Keratinocyte (primary cell): ENCODE data around the gene YAF2. TPM values are rescaled to one million over a fixed set of nuclear protein-coding genes. Genes with fewer than 3 reads are reported as not detected.

ENCODE experiments used
- DNase-seq: peaks from one replicate; pipeline ENCODE4 v3.0.0-alpha.2; 2011; ENCODE audit warnings: low read depth, missing footprints, low spot score
- FAIRE-seq: peaks from 2 replicates; lab custom pipeline; 2011; peaks lifted over from hg19 to GRCh38; lab: Jason Lieb, UNC
- H2AFZ ChIP-seq: 2 replicates; pipeline ENCODE4 v1.6.0; 2012; ENCODE audit warnings: low read length, control low read depth, inconsistent platforms; ENCODE audit not compliant: control insufficient read depth
- H3K27ac ChIP-seq: 2 replicates; pipeline ENCODE4 v1.5.1; 2011; ENCODE audit warnings: low read length; ENCODE audit not compliant: control insufficient read depth, insufficient read depth
- H3K27me3 ChIP-seq: 3 replicates; pipeline ENCODE4 v1.6.0; 2011; ENCODE audit warnings: low read length; ENCODE audit not compliant: control insufficient read depth, insufficient read depth; ENCODE audit errors: extremely low read depth
- H3K36me3 ChIP-seq, 2 experiments: 2 replicates in 1 of 2; 3 replicates in 1 of 2; pipeline ENCODE4 v1.5.1; 2011; ENCODE audit warnings: low read length in 2 of 2, mild to moderate bottlenecking in 1 of 2; ENCODE audit not compliant: control insufficient read depth in 2 of 2, insufficient read depth in 2 of 2; ENCODE audit errors: extremely low read depth in 1 of 2
- H3K4me1 ChIP-seq: 3 replicates; pipeline ENCODE4 v1.5.1; 2011; ENCODE audit warnings: low read length; ENCODE audit not compliant: control insufficient read depth, insufficient read depth; ENCODE audit errors: extremely low read depth
- H3K4me2 ChIP-seq: 3 replicates; pipeline ENCODE4 v1.6.0; 2011; ENCODE audit warnings: low read depth, low read length; ENCODE audit not compliant: control insufficient read depth, insufficient read depth; ENCODE audit errors: extremely low read depth
- H3K4me3 ChIP-seq, 3 experiments: fragments of 200-600 bp in 1 of 3; sonication (generic) in 1 of 3; 2 replicates in 2 of 3; 3 replicates in 1 of 3; pipeline ENCODE4 v1.5.1; 2011 to 2016; ENCODE audit warnings: low read length in 3 of 3, mild to moderate bottlenecking in 3 of 3, control low read depth in 2 of 3, inconsistent platforms in 1 of 3, low read depth in 1 of 3, mixed read lengths in 1 of 3, mixed run types in 1 of 3, moderate library complexity in 1 of 3; ENCODE audit not compliant: control insufficient read depth in 2 of 3, insufficient read depth in 2 of 3; ENCODE audit errors: extremely low read depth in 1 of 3
- H3K79me2 ChIP-seq: 2 replicates; pipeline ENCODE4 v1.6.0; 2012; ENCODE audit warnings: low read length; ENCODE audit not compliant: control insufficient read depth, insufficient read depth
- H3K9ac ChIP-seq: 3 replicates; pipeline ENCODE4 v1.6.0; 2011; ENCODE audit warnings: low read length; ENCODE audit not compliant: control insufficient read depth, insufficient read depth; ENCODE audit errors: extremely low read depth
- H3K9me1 ChIP-seq: 3 replicates; pipeline ENCODE4 v1.6.0; 2011; ENCODE audit warnings: low read length; ENCODE audit not compliant: control insufficient read depth, insufficient read depth; ENCODE audit errors: extremely low read depth
- H3K9me3 ChIP-seq: 2 replicates; pipeline ENCODE4 v1.5.1; 2012; ENCODE audit warnings: low read depth, low read length; ENCODE audit not compliant: control insufficient read depth
- H4K20me1 ChIP-seq: 3 replicates; pipeline ENCODE4 v1.6.0; 2011; ENCODE audit warnings: low read length; ENCODE audit not compliant: control insufficient read depth, insufficient read depth; ENCODE audit errors: extremely low read depth
- EZH2 ChIP-seq: IDR thresholded peaks from one replicate; pipeline ENCODE4 v1.6.1; 2012; ENCODE audit warnings: inconsistent platforms, mild to moderate bottlenecking, low read length, moderate library complexity
- dilution Hi-C: fragments of 300-500 bp; cut with MboI; formaldehyde crosslinking; loops from one replicate; pipeline ENCODE4 v1.7.0; 2020; ENCODE audit warnings: low sequenced_read_pairs; ENCODE audit not compliant: extremely low pct_ligation_motif_present
- polyA plus RNA-seq, 5 experiments: library from polyadenylated mRNA; depleted of rRNA in 3 of 5; stranded (reverse) in 3 of 5; stranded (forward) in 1 of 5; unstranded in 1 of 5; fragments of >200 nt; gene quantifications; 1 replicate in 1 of 5; 2 replicates in 3 of 5; 3 replicates in 1 of 5; pipeline versions ENCODE4 v1.2.1 to v1.2.3, GENCODE V29; 2011 to 2012; ENCODE audit warnings: missing spikeins in 2 of 5, low read depth in 1 of 5, low replicate concordance in 1 of 5
- TF ChIP-seq, protein P1 (sequence below), 3 experiments: IDR thresholded peaks in 1 of 3; conservative IDR thresholded peaks in 1 of 3; optimal IDR thresholded peaks in 1 of 3; 2 replicates in 2 of 3; 3 replicates in 1 of 3; pipeline versions ENCODE3 to v1.5.1; 2011; ENCODE audit warnings: low read length in 3 of 3, mild to moderate bottlenecking in 3 of 3, moderate library complexity in 2 of 3, control low read depth in 1 of 3, inconsistent platforms in 1 of 3; ENCODE audit not compliant: insufficient read depth in 2 of 3; ENCODE audit errors: extremely low read depth in 1 of 3

Gene YAF2
- polyA plus RNA-seq, 1 donor (not counting 4 experiments of a cell fraction or from before 2014, with no cell fraction given) = 15.3 TPM

DNA sequence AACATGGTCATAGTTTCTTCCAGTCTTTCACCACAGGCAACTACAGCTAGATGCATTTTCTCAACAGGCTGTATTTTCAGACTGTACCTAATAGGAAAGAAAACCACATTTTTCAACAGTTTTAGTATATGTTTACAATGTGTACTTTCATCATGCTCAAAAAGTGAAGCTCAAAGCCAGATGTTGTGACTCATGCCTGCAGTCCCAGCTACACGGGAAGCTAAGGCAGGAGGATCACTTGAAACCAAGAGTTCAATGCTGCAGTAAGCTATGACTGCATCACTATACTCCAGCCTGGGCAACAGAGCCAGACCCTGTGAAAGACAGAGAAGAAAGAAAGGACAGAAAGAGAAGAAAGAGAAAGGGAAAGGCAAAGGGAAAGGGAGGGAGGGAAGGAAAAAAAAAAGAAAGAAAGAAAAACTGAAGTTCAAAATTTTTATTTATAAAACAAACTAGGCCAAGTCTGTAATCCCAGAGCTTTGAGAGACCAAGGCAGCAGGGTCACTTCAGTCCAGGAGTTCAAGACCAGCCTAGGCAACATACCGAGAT is 118.9 kb downstream of the YAF2 start:
- H3K27ac ChIP-seq = no peak overlapping the region
- dilution Hi-C loops = no loop called here
- H3K9me3 ChIP-seq = no peaks in the 10 kb centered on the region
- DNase-seq (no peak), FAIRE-seq (no peak)
- H3K4me3 ChIP-seq = no peak overlapping the region
- no peaks in the 10 kb centered on the region for H3K9me1 ChIP-seq
- H3K36me3 ChIP-seq = peaks cover 0 to 3% of the 10 kb centered on the region in 2 experiments
- no peak overlapping the region for H3K9ac ChIP-seq
- H3K4me1 ChIP-seq = no peaks in the 10 kb centered on the region
- H3K4me2 ChIP-seq = no peak overlapping the region
- H3K27me3 ChIP-seq = no peaks in the 10 kb centered on the region
- peaks cover 27% of the 10 kb centered on the region for H3K79me2 ChIP-seq
- no peak for TF ChIP-seq EZH2
- TF ChIP-seq, protein P1, sequence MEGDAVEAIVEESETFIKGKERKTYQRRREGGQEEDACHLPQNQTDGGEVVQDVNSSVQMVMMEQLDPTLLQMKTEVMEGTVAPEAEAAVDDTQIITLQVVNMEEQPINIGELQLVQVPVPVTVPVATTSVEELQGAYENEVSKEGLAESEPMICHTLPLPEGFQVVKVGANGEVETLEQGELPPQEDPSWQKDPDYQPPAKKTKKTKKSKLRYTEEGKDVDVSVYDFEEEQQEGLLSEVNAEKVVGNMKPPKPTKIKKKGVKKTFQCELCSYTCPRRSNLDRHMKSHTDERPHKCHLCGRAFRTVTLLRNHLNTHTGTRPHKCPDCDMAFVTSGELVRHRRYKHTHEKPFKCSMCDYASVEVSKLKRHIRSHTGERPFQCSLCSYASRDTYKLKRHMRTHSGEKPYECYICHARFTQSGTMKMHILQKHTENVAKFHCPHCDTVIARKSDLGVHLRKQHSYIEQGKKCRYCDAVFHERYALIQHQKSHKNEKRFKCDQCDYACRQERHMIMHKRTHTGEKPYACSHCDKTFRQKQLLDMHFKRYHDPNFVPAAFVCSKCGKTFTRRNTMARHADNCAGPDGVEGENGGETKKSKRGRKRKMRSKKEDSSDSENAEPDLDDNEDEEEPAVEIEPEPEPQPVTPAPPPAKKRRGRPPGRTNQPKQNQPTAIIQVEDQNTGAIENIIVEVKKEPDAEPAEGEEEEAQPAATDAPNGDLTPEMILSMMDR (optimal IDR thresholded peaks at IDR 0.05 in 1 of 3, IDR thresholded peaks at IDR 0.05 in 1 of 3, conservative IDR thresholded peaks at IDR 0.05 in 1 of 3; ENCODE audit: extremely low read depth in 1 of 3, insufficient read depth in 2 of 3, low read length in 3 of 3) = no peak
- H2AFZ ChIP-seq = no peak overlapping the region
- H4K20me1 ChIP-seq = no peaks in the 10 kb centered on the region

DNA sequence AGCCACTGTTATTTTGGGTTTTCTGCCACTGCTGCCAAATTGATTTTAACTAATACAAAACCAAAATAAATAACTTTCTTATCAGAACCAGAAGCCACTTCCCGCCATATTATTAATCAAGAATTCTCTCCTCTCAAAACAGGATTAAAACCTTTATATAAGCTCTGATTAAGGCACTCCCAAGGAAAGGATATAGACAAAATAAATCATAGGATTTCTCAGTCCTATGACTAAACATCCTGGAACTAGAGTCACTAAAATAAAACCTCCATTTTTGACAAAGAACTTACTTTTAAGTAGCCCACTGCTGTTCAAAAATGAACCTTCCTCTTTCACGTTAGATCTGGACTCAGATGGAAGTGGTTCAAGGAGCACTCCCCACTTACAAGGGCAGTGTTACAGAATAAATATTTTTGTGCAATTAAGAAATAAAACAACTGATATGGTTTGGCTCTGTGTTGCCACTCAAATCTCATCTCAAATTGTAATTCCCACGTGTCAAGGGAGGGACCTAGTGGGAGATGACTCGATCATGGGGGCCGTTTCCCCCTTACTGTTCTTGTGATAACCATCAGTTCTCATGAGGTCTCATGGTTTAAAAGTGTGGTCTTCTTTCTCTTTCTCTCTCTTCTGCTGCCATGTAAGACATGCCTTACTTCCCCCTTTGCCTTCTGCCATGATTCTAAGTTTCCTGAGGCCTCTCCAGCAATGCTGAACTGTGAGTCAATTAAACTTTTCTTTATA is 119.7 kb downstream of the YAF2 start:
- Histone ChIP-seq H3K36me3 (peaks cover 0 to 3% of the 10 kb centered on the region in 2 experiments), H3K27ac (no peak overlapping the region), H3K79me2 (peaks cover 27% of the 10 kb centered on the region), H3K9me3 (no peaks in the 10 kb centered on the region), H3K9me1 (no peaks in the 10 kb centered on the region), H3K9ac (no peak overlapping the region), H3K4me2 (no peak overlapping the region), H2AFZ (no peak overlapping the region), H3K4me3 (no peak overlapping the region), H3K4me1 (no peaks in the 10 kb centered on the region), H3K27me3 (no peaks in the 10 kb centered on the region), H4K20me1 (no peaks in the 10 kb centered on the region)
- DNase-seq (no peak), FAIRE-seq (no peak)
- TF ChIP-seq EZH2 = no peak
- TF ChIP-seq, protein P1 (optimal IDR thresholded peaks at IDR 0.05 in 1 of 3, IDR thresholded peaks at IDR 0.05 in 1 of 3, conservative IDR thresholded peaks at IDR 0.05 in 1 of 3; ENCODE audit: extremely low read depth in 1 of 3, insufficient read depth in 2 of 3, low read length in 3 of 3) = no peak
- dilution Hi-C loops = no loop called here
